ENCODE results near the gene ABL2.

Gene ABL2

GRCh38 chr1:179089827-179090482 is 139.5 kb downstream of the ABL2 start:
- no peak for DNase-seq

- peak; percentile 77 for DNase-seq
Observed at GRCh38 chr1:179087665-179088064, 141.8 kb downstream of the ABL2 start.

- DNase-seq, result no peak
Observed at GRCh38 chr1:179083533-179083932, 145.9 kb downstream of the ABL2 start.

- peak; percentile 73 for DNase-seq
Observed at GRCh38 chr1:179082999-179083335, 146.5 kb downstream of the ABL2 start.

GRCh38 chr1:179082333-179082998 is 147.0 kb downstream of the ABL2 start:
- peak; percentile 79 for DNase-seq

- DNase-seq, result peak; percentile 98
Observed at GRCh38 chr1:179081687-179082332, 147.7 kb downstream of the ABL2 start, which contains the start of gene TOR3A. TSS of gene TOR3A (plus strand) at chr1:179082070. CDS start at chr1:179082129, 59 bp downstream.

GRCh38 chr1:179080866-179081686 is 148.4 kb downstream of the ABL2 start:
- DNase-seq, result no peak

GRCh38 chr1:179079113-179079761 is 150.2 kb downstream of the ABL2 start:
- peak; percentile 73 for DNase-seq

- DNase-seq, result no peak
Observed at GRCh38 chr1:179077396-179077795, 152.1 kb downstream of the ABL2 start.

- DNase-seq, result no peak
Observed at GRCh38 chr1:179066471-179066870, 163.0 kb downstream of the ABL2 start.

GRCh38 chr1:179061360-179062282 is 167.9 kb downstream of the ABL2 start:
- DNase-seq, result no peak

- no peak for DNase-seq
Observed at GRCh38 chr1:179058487-179059483, 170.7 kb downstream of the ABL2 start.

- no peak for DNase-seq
Observed at GRCh38 chr1:179055937-179056336, 173.5 kb downstream of the ABL2 start.

GRCh38 chr1:179053486-179053885 is 176.0 kb downstream of the ABL2 start:
- DNase-seq, result no peak

GRCh38 chr1:179052776-179053175 is 176.7 kb downstream of the ABL2 start:
- DNase-seq, result no peak
